ENCODE measurements around the gene RMDN2. TPM values are rescaled to one million over a fixed set of nuclear protein-coding genes. Genes with fewer than 3 reads are reported as not detected.

The RMDN2 gene
- total and polyA plus RNA-seq, 9 of the 15 experiments (the other 6 are each of a cell fraction or from before 2014, with no cell fraction given), result 1.5 to 4.3 (median 2.3) TPM

- Histone ChIP-seq H3K27ac (ENCODE audit: extremely low read depth, low read depth, low read length) (no peak overlapping the region), H2AFZ (ENCODE audit: low read depth, low read length) (no peak overlapping the region), H3K27me3 (ENCODE audit: control insufficient read depth in 2 of 2, insufficient read depth in 2 of 2, low read length in 2 of 2) (peaks cover 31 to 51% of the 10 kb centered on the region in 2 experiments), H3K9ac (ENCODE audit: insufficient read depth in 1 of 2, low read depth in 2 of 2, low read length in 2 of 2) (no peak overlapping the region), H3K4me1 (replicated peaks in 1 of 2; ENCODE audit: control insufficient read depth in 2 of 2, insufficient read depth in 2 of 2, low read length in 2 of 2) (no peaks in the 10 kb centered on the region), H4K20me1 (replicated peaks; ENCODE audit: control insufficient read depth, insufficient read depth, low read length) (peaks cover 3% of the 10 kb centered on the region; the same call in 1 of the 2 replicates), H3K4me2 (ENCODE audit: insufficient read depth, low read length) (no peak overlapping the region), H3K9me3 (replicated peaks; ENCODE audit: control insufficient read depth, insufficient read depth, low read depth, low read length) (no peaks in the 10 kb centered on the region), H3K79me2 (ENCODE audit: control insufficient read depth, insufficient read depth, low read length) (no peaks in the 10 kb centered on the region), H3K36me3 (ENCODE audit: control insufficient read depth, insufficient read depth, low read length) (no peaks in the 10 kb centered on the region), H3K9me1 (ENCODE audit: control insufficient read depth, insufficient read depth, low read length) (no peaks in the 10 kb centered on the region), H3K4me3 (no peak overlapping the region)
- TF ChIP-seq CHD4 (IDR thresholded peaks at IDR 0.05; ENCODE audit: insufficient read depth, insufficient replicate concordance, low read depth, low read length, poor library complexity, severe bottlenecking) (no peak), NBN (IDR thresholded peaks at IDR 0.05; ENCODE audit: low read depth) (no peak), ZNF766 (CRISPR knock-in tag; conservative IDR thresholded peaks at IDR 0.05) (no peak), HOXB6 (CRISPR knock-in tag; IDR thresholded peaks at IDR 0.05; ENCODE audit: borderline replicate concordance) (no peak), TRIM24 (IDR thresholded peaks at IDR 0.05) (no peak), USF2 (CRISPR knock-in tag; IDR thresholded peaks at IDR 0.05) (no peak), KDM5B (IDR thresholded peaks at IDR 0.05; ENCODE audit: insufficient replicate concordance, low read depth, low read length) (no peak)
- ATAC-seq (no peak), DNase-seq (ENCODE audit: extremely low read depth in 1 of 4, low spot score in 3 of 4) (no peak), FAIRE-seq (no peak)
- in situ Hi-C loops (cut with MboI), result loop anchor here (5.0 to 25.0 kb wide), 3 partner anchors 486 to 1091 kb away; partner anchors contain the start of gene EIF2AK2
- CTCF ChIA-PET (ENCODE audit: low intra/inter-chr PET ratio), result interaction anchor here (0.6 to 3.1 kb wide), 2 partner anchors 464 to 482 kb away, joined by 9 to 11 read pairs; no protein-coding TSS in a partner anchor
- BruUV-seq (replicated peaks), result no TSS peak
- 8% methylated on average over 3 of the region's 4 CpGs for WGBS (ENCODE audit: insufficient coverage, low coverage, missing lambda C conversion rate)
- intact Hi-C loops (cut with micrococcal nuclease), result loop anchor here (5.0 to 10.0 kb wide), 2 partner anchors 46 to 714 kb away; no protein-coding TSS in a partner anchor
- POLR2A ChIA-PET, result no interaction called here
These were observed 46.6 kb upstream of the RMDN2 start for GRCh38 chr2:37878536-37878935.

All from K562 (cell line).